ENCODE data around the gene CHRDL2.
A peak's percentile ranks its signal among the peaks of the same experiment; 100 is the strongest.
"Not testable (repeated sequence)": the region's sequence is repeated elsewhere in the genome, so short reads cannot be mapped to it uniquely, and the experiment has no call there.

The CHRDL2 gene, protein sequence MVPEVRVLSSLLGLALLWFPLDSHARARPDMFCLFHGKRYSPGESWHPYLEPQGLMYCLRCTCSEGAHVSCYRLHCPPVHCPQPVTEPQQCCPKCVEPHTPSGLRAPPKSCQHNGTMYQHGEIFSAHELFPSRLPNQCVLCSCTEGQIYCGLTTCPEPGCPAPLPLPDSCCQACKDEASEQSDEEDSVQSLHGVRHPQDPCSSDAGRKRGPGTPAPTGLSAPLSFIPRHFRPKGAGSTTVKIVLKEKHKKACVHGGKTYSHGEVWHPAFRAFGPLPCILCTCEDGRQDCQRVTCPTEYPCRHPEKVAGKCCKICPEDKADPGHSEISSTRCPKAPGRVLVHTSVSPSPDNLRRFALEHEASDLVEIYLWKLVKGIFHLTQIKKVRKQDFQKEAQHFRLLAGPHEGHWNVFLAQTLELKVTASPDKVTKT

DNA sequence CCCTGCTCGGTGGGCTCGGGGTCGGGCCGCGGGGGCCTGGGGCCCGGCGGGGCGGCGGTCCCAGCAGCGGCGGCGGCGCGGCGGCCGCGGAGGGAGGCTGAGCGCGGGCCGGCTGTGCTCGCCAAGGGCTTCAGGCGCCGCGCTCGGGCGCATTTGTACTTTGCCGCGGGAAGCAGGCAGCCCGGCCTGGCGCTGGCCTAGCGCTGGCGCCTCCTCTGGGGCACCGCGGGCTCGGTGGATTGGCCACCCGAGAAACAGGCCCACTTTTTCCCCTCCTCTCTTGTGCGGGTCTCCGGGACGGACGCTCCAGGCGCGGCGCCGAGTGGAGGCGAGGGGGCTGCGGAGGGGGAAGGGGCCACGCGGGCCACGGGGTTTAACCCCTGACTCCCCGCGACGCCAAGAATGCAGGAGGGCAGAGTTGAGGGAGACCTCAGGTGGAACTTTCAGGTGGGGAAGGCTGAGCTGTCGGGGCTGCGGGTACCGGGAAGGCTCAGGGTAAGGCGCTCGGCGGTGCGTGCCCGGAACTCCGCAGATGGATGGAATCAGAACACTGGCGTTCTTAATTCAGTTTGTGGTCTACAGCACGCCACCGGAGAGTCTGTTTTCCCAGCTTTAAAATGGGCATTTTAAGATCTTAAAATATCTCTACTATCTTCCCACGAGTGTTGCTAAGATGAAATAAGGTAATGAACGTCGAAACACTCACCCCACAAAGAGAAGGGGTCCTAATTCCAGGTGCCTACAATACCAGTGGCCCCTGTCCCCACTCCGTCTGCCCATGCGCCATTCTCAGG lies at the start of gene CHRDL2:
Gene CHRDL2 (minus strand): TSS at position 126 of the 794 bp plus-strand sequence. CDS start 538 bp downstream, outside the sequence.
- DNase-seq (ENCODE audit: low read depth in 2 of 2) = no peak

GRCh38 chr11:74780248-74781005 lies 49.2 kb upstream of the CHRDL2 start:
- DNase-seq (ENCODE audit: low read depth in 2 of 2) = no peak

DNA sequence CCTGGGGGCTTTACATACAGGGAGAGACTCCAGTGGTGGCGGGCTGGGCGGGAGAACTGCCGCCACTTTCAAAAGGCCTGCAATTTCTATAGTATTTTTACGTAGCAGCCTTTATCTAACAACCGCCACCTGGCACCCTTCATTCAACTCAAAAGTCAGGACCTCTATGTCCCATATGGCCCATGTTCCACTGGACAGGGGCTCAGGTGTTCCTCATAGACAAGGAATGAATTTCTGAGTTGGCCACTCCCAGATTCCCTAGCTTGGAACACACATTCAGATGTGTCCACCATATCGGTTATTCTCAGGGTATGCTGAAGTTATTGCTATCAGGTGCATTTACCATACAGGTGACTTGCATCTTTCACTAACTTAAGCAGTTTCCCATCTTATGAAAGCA lies 47.4 kb upstream of the CHRDL2 start:
- DNase-seq (ENCODE audit: low read depth in 2 of 2) = no peak

- no peak for DNase-seq (ENCODE audit: low read depth in 2 of 2)
Measured at GRCh38 chr11:74777877-74778276, 46.7 kb upstream of the CHRDL2 start.

- DNase-seq (ENCODE audit: low read depth in 2 of 2) = no peak
Measured at GRCh38 chr11:74777038-74777437, 45.8 kb upstream of the CHRDL2 start.

GRCh38 chr11:74776546-74776945 lies 45.3 kb upstream of the CHRDL2 start:
- no peak for DNase-seq (ENCODE audit: low read depth in 2 of 2)

DNA sequence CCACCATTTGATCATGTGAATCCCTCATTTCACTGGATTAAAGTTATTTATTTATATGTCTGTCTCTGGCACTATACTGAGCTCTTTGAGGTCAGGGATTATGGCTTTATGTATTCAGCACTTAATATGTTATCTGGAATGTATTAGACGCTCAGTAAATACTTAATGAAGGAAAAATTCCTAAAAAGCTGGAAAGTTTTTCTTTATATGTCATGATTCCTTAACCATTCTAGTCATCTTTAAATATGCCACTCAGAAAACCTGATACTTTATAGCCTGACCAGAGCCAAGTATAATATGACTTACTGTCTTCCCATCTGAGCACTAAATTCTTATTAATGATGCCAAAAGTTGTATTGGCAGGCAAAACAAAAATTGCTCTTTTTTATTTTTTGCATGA lies 44.5 kb upstream of the CHRDL2 start:
- DNase-seq (ENCODE audit: low read depth in 2 of 2) = no peak

- no peak for DNase-seq (ENCODE audit: low read depth in 2 of 2)
Measured at GRCh38 chr11:74773476-74773875, 42.2 kb upstream of the CHRDL2 start.

- no peak for DNase-seq (ENCODE audit: low read depth in 2 of 2)
Measured at GRCh38 chr11:74771139-74771538, 39.9 kb upstream of the CHRDL2 start.

GRCh38 chr11:74770456-74770855 lies 39.2 kb upstream of the CHRDL2 start:
- DNase-seq (ENCODE audit: low read depth in 2 of 2) = no peak

- DNase-seq (ENCODE audit: low read depth in 2 of 2) = no peak
Measured at GRCh38 chr11:74769055-74769707, 38.0 kb upstream of the CHRDL2 start.

GRCh38 chr11:74768172-74768651 lies 37.0 kb upstream of the CHRDL2 start:
- peak in 1 of 2 donors; percentile 45 for DNase-seq (ENCODE audit: low read depth in 2 of 2)

DNA sequence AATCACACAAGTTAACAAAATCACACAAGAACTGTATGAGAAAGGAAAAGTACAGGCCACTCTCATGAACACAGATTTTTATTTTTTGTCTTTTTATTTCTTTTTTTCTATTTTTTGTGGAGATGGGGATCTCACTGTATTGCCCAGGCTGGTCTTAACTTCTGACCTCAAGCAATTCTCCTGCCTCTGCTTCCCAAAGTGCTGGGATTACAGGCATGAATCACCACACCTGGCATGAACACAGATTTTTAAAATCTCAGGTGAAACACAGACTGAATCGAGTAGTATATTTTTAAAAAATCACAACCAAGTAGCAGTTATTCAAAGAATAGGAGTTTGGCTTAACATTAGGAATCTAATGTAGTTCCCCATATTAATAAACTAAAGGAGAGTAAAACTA lies 35.7 kb upstream of the CHRDL2 start:
- no peak for DNase-seq (ENCODE audit: low read depth in 2 of 2)

DNA sequence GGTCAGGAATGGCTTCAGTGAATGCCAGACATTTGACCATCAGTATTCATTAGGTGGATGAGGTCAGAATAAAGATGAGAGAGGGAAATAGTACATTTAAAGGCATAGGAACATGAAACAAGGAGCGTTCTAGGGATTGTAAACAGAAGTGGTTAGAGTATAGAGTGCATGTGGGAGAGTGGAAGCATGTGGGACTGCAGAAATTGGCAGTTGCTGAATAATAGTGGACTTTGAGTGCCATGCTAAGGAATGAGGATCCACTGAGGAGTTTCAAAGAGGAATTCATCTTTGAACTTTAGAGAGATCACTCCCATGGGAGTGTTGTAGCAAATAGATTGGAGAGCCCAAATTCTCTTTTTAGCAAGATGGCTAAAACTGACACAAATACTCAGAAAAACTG lies 25.3 kb upstream of the CHRDL2 start:
- no peak for DNase-seq (ENCODE audit: low read depth in 2 of 2)

DNA sequence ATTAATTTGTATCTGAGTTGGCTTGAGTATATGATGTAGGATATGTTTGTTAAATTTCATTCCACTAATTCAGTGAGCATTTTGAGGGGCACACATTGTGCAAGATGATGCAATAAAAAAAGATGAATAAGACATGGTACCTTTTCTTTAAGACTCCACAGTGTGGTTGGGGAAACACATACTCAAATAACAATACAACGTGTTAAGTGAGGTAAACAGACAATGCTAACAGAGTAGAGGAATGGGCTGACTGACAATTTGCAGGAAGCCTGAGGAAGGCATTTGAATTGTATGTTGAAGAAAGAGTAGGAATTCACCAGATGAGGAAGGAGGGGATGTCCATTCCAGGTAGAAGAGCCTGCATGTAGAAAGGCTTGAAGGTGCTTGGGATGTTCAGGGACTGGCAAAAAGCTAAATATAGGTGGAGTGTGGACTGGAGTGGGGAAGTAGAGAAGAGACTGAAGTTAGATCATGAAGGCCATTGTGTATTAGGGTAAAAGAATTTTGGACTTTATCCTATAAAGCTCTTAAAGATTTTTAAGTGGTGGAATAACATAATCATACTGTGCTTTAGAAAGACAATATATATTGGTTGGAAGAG lies 24.3 kb upstream of the CHRDL2 start:
- DNase-seq (ENCODE audit: low read depth in 2 of 2) = no peak

GRCh38 chr11:74754507-74755252 lies 23.5 kb upstream of the CHRDL2 start:
- no peak for DNase-seq (ENCODE audit: low read depth in 2 of 2)

DNA sequence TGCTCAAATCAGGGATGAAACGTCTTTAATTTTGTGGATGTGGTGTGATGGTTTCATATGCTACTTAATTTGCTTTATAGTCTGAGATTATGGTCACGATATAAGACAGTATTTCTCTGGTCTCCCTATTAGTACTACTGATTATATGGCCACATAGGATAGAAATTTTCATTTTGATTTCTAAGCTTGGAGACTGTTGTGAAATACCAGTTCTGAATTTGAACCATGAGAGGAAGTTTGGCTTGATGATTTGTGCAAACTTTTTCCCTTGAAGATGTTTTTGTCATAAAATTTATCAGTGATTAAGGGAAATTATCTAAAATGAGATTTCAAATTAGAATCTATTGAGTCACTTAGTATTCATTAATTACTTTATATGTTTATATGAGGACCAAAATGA lies 20.1 kb upstream of the CHRDL2 start:
- DNase-seq (ENCODE audit: low read depth in 2 of 2) = no peak

DNA sequence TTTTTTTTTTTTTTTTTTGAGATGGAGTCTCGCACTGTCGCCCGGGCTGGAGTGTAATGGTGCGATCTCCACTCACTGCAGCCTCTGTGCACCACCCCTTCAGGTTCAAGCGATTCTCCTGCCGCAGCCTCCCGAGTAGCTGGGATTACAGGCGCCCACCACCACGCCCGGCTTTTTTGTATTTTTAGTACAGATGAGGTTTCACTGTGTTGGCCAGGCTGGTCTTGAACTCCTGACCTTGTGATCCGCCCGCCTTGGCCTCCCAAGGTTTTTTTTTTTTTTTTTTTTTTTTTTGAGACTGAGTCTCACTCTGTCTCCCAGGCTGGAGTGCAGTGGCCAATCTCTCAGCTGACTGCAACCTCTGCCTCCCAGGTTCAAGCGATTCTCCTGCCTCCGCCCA lies 19.4 kb upstream of the CHRDL2 start:
- DNase-seq (ENCODE audit: low read depth in 2 of 2) = not testable (repeated sequence)

DNA sequence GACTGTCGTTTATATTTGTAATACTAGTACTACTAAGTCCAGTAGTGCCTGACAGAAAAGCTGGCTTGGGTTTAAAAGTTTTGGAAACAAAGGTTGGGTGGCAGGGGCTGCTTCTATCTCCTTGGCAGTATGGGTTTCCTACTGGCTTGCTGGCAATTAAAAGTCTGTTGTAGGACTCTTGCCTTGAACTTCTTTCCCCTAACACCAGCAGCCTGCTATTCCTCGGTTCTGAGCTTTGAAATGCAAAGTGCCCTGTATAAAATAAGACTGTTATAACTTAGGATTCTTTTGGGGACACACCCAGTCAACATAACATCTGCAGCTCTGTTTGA lies 18.7 kb upstream of the CHRDL2 start:
- no peak for DNase-seq (ENCODE audit: low read depth in 2 of 2)

GRCh38 chr11:74749127-74749964 lies 18.1 kb upstream of the CHRDL2 start:
- DNase-seq (ENCODE audit: low read depth in 2 of 2) = peak; percentile 48 to 54
